SK-N-MC (cell line): ENCODE measurements around the gene MRLN.
"Not testable (repeated sequence)": the region's sequence is repeated elsewhere in the genome, so short reads cannot be mapped to it uniquely, and the experiment has no call there.

Experiments used
- DNase-seq: peaks from one replicate; pipeline ENCODE4 v3.0.0-alpha.2; 2011; ENCODE audit warnings: low read depth, low spot score
- H3K27ac ChIP-seq: fragments of 200-600 bp; sonication (generic); 2 replicates; pipeline ENCODE4 v1.5.1; 2016; ENCODE audit warnings: mixed run types
- H3K36me3 ChIP-seq: fragments of 200-600 bp; sonication (generic); 2 replicates; pipeline ENCODE4 v1.6.1; 2017; ENCODE audit warnings: antibody characterized with exemption, low read length, mixed read lengths; ENCODE audit not compliant: insufficient read depth
- H3K4me3 ChIP-seq: fragments of 200-600 bp; sonication (generic); 2 replicates; pipeline ENCODE4 v1.5.1; 2016
- H3K9ac ChIP-seq: fragments of 200-600 bp; sonication (generic); 2 replicates; pipeline ENCODE4 v1.8.0; 2017; ENCODE audit warnings: mixed run types, mixed read lengths; ENCODE audit not compliant: insufficient read length
- H3K9me3 ChIP-seq: fragments of 200-600 bp; sonication (generic); 2 replicates; pipeline ENCODE4 v1.6.1; 2017; ENCODE audit warnings: low read depth, mild to moderate bottlenecking, antibody characterized with exemption, low read length, moderate library complexity, mixed read lengths
- EZH2 ChIP-seq: fragments of 200-600 bp; sonication (generic); IDR thresholded peaks from one replicate; pipeline ENCODE4 v1.6.1; 2017; ENCODE audit warnings: antibody characterized with exemption
- FOXP2 ChIP-seq: optimal IDR thresholded peaks from 2 replicates; pipeline ENCODE3; 2011; ENCODE audit warnings: mild to moderate bottlenecking, moderate library complexity; ENCODE audit not compliant: insufficient read depth; ENCODE audit errors: extremely low read length, control extremely low read depth
- POLR2AphosphoS5 ChIP-seq: IDR thresholded peaks from 2 replicates; pipeline ENCODE4 v1.6.1; 2012; ENCODE audit warnings: mild to moderate bottlenecking, low read depth, low read length, borderline replicate concordance

MRLN gene

GRCh38 chr10:59736749-59737148 is 16.5 kb downstream of the MRLN start:
- Histone ChIP-seq H3K4me3 (no peak overlapping the region), H3K27ac (no peak overlapping the region), H3K36me3 (no peaks in the 10 kb centered on the region), H3K9ac (no peak overlapping the region), H3K9me3 (no peaks in the 10 kb centered on the region)
- TF ChIP-seq EZH2 (no peak), POLR2AphosphoS5 (no peak), FOXP2 (no peak)
- DNase-seq = no peak

GRCh38 chr10:59735296-59735695 is 18.0 kb downstream of the MRLN start:
- Histone ChIP-seq H3K4me3 (no peak overlapping the region), H3K9ac (no peak overlapping the region), H3K36me3 (no peaks in the 10 kb centered on the region), H3K9me3 (no peaks in the 10 kb centered on the region), H3K27ac (no peak overlapping the region)
- TF ChIP-seq FOXP2 (no peak), EZH2 (no peak), POLR2AphosphoS5 (no peak)
- DNase-seq = no peak

- no peak for TF ChIP-seq FOXP2
- TF ChIP-seq POLR2AphosphoS5 = no peak
- TF ChIP-seq EZH2 = no peak
- H3K36me3 ChIP-seq = no peaks in the 10 kb centered on the region
- no peaks in the 10 kb centered on the region for H3K9me3 ChIP-seq
- no peak for DNase-seq
- H3K27ac ChIP-seq = no peak overlapping the region
- H3K9ac ChIP-seq = no peak overlapping the region
- no peak overlapping the region for H3K4me3 ChIP-seq
Measured at GRCh38 chr10:59734014-59734462, 19.2 kb downstream of the MRLN start.

GRCh38 chr10:59733321-59734013 is 19.8 kb downstream of the MRLN start:
- not testable (repeated sequence) for H3K9ac ChIP-seq, H3K9me3 ChIP-seq, H3K36me3 ChIP-seq, H3K4me3 ChIP-seq, DNase-seq, H3K27ac ChIP-seq

- H3K36me3 ChIP-seq, H3K4me3 ChIP-seq, H3K9me3 ChIP-seq, DNase-seq, H3K9ac ChIP-seq, H3K27ac ChIP-seq: not testable (repeated sequence)
Measured at GRCh38 chr10:59732849-59733248, 20.4 kb downstream of the MRLN start.

- not testable (repeated sequence) for H3K27ac ChIP-seq, H3K9me3 ChIP-seq, H3K36me3 ChIP-seq, H3K9ac ChIP-seq, H3K4me3 ChIP-seq, DNase-seq
Measured at GRCh38 chr10:59729167-59729566, 24.1 kb downstream of the MRLN start.

- no peak overlapping the region for H3K27ac ChIP-seq
- no peak overlapping the region for H3K4me3 ChIP-seq
- no peak overlapping the region for H3K9ac ChIP-seq
- DNase-seq = no peak
- no peaks in the 10 kb centered on the region for H3K36me3 ChIP-seq
- H3K9me3 ChIP-seq = no peaks in the 10 kb centered on the region
- no peak for TF ChIP-seq EZH2
- TF ChIP-seq FOXP2 = no peak
- no peak for TF ChIP-seq POLR2AphosphoS5
Measured at GRCh38 chr10:59724098-59724938, 28.9 kb downstream of the MRLN start.

GRCh38 chr10:59720377-59720776 is 32.9 kb downstream of the MRLN start:
- Histone ChIP-seq H3K36me3 (no peaks in the 10 kb centered on the region), H3K27ac (no peak overlapping the region), H3K9me3 (no peaks in the 10 kb centered on the region), H3K4me3 (no peak overlapping the region), H3K9ac (no peak overlapping the region)
- no peak for DNase-seq
- TF ChIP-seq EZH2 (no peak), POLR2AphosphoS5 (no peak), FOXP2 (no peak)

GRCh38 chr10:59719374-59719773 is 33.9 kb downstream of the MRLN start:
- no peaks in the 10 kb centered on the region for H3K36me3 ChIP-seq
- no peak overlapping the region for H3K4me3 ChIP-seq
- no peak overlapping the region for H3K27ac ChIP-seq
- TF ChIP-seq FOXP2 (no peak), POLR2AphosphoS5 (no peak), EZH2 (no peak)
- no peak for DNase-seq
- no peak overlapping the region for H3K9ac ChIP-seq
- no peaks in the 10 kb centered on the region for H3K9me3 ChIP-seq
